SK-N-SH treated with all-trans-retinoic acid at 6 μM for 48 hours (cell line): ENCODE data around the gene TCAP.

ENCODE experiments used
- ATAC-seq: fragments of 200-7000 bp; cut with Tn5 transposase; 3 replicates; pipeline ENCODE4 v1.9.1; 2020; ENCODE audit warnings: mild to moderate bottlenecking, moderate library complexity
- ARNTL ChIP-seq: fragments of 450-650 bp; formaldehyde crosslinking; IDR thresholded peaks from 2 replicates; pipeline ENCODE4 v1.5.0; 2020; ENCODE audit warnings: low read depth, mild to moderate bottlenecking, moderate library complexity, borderline replicate concordance
- BACH2 ChIP-seq: fragments of 250-450 bp; sonication (Bioruptor Pico); IDR thresholded peaks from 2 replicates; pipeline ENCODE4 v1.9.0; 2021; ENCODE audit warnings: mild to moderate bottlenecking, borderline replicate concordance
- CREB5 ChIP-seq: fragments of 250-450 bp; sonication (Bioruptor Pico); IDR thresholded peaks from 2 replicates; pipeline ENCODE4 v1.5.1; 2020; ENCODE audit warnings: low read depth, mild to moderate bottlenecking, moderate library complexity
- CSDC2 ChIP-seq: fragments of 250-450 bp; sonication (Bioruptor Pico); IDR thresholded peaks from 2 replicates; pipeline ENCODE4 v1.5.0; 2020; ENCODE audit warnings: mild to moderate bottlenecking, moderate library complexity
- ESRRG ChIP-seq: fragments of 250-450 bp; sonication (Bioruptor Pico); IDR thresholded peaks from 2 replicates; pipeline ENCODE4 v1.6.1; 2021; ENCODE audit warnings: mild to moderate bottlenecking
- GLIS3 ChIP-seq: fragments of 250-450 bp; sonication (Bioruptor Pico); IDR thresholded peaks from 2 replicates; pipeline ENCODE4 v1.5.0; 2020; ENCODE audit warnings: mild to moderate bottlenecking, moderate library complexity
- ISL1 ChIP-seq: fragments of 250-450 bp; sonication (Bioruptor Pico); IDR thresholded peaks from 2 replicates; pipeline ENCODE4 v2.1.2; 2022; ENCODE audit warnings: mild to moderate bottlenecking, moderate library complexity
- OSR1 ChIP-seq: fragments of 250-450 bp; sonication (Bioruptor Pico); IDR thresholded peaks from 2 replicates; pipeline ENCODE4 v1.8.0; 2022; ENCODE audit warnings: moderate library complexity, mild to moderate bottlenecking, inconsistent platforms
- PPARA ChIP-seq: fragments of 250-450 bp; sonication (Bioruptor Pico); IDR thresholded peaks from 2 replicates; pipeline ENCODE4 v1.5.0; 2020; ENCODE audit warnings: mild to moderate bottlenecking, borderline replicate concordance
- RARB ChIP-seq: fragments of 250-450 bp; sonication (Bioruptor Pico); IDR thresholded peaks from 2 replicates; pipeline ENCODE4 v1.8.0; 2021; ENCODE audit warnings: mild to moderate bottlenecking, moderate library complexity
- SNAI2 ChIP-seq: fragments of 250-450 bp; sonication (Bioruptor Pico); IDR thresholded peaks from 2 replicates; pipeline ENCODE4 v1.5.0; 2020; ENCODE audit warnings: mild to moderate bottlenecking, moderate library complexity
- TCF4 ChIP-seq: fragments of 250-450 bp; sonication (Bioruptor Pico); IDR thresholded peaks from 2 replicates; pipeline ENCODE4 v1.8.0; 2021; ENCODE audit warnings: mild to moderate bottlenecking, moderate library complexity, borderline replicate concordance
- TOX ChIP-seq: fragments of 250-450 bp; sonication (Bioruptor Pico); IDR thresholded peaks from 2 replicates; pipeline ENCODE4 v1.8.0; 2021; ENCODE audit warnings: mild to moderate bottlenecking, moderate library complexity, borderline replicate concordance
- TSHZ2 ChIP-seq: fragments of 250-450 bp; sonication (Bioruptor Pico); IDR thresholded peaks from 2 replicates; pipeline ENCODE4 v1.5.0; 2020; ENCODE audit warnings: mild to moderate bottlenecking, moderate library complexity
- ZC3H10 ChIP-seq: fragments of 250-450 bp; sonication (Bioruptor Pico); IDR thresholded peaks from 2 replicates; pipeline ENCODE4 v1.5.1; 2021; ENCODE audit warnings: mild to moderate bottlenecking, moderate library complexity
- ZFP3 ChIP-seq: fragments of 250-450 bp; sonication (Bioruptor Pico); IDR thresholded peaks from 2 replicates; pipeline ENCODE4 v1.5.0; 2020; ENCODE audit warnings: mild to moderate bottlenecking, moderate library complexity
- ZNF565 ChIP-seq: fragments of 450-650 bp; formaldehyde crosslinking; conservative IDR thresholded peaks from 2 replicates; pipeline ENCODE4 v1.5.0; 2020; ENCODE audit warnings: low read depth, mild to moderate bottlenecking, moderate library complexity
- ZNF70 ChIP-seq: fragments of 450-650 bp; formaldehyde crosslinking; IDR thresholded peaks from 2 replicates; pipeline ENCODE4 v1.5.0; 2020; ENCODE audit warnings: mild to moderate bottlenecking, moderate library complexity
- TF ChIP-seq, protein P1 (sequence below): fragments of 250-450 bp; sonication (Bioruptor Pico); IDR thresholded peaks from 2 replicates; pipeline ENCODE4 v1.5.1; 2021; ENCODE audit warnings: mild to moderate bottlenecking, moderate library complexity
- TF ChIP-seq, protein P2 (sequence below): fragments of 250-450 bp; sonication (Bioruptor Pico); IDR thresholded peaks from 2 replicates; pipeline ENCODE4 v1.8.0; 2021; ENCODE audit warnings: low read depth, mild to moderate bottlenecking, moderate library complexity, borderline replicate concordance

The TCAP gene

GRCh38 chr17:39678340-39679116 is 13.4 kb downstream of the TCAP start:
- TF ChIP-seq ZNF565 (CRISPR knock-in tag) (no peak), CSDC2 (CRISPR knock-in tag) (no peak), GLIS3 (no peak), BACH2 (CRISPR knock-in tag) (no peak), PPARA (CRISPR knock-in tag) (no peak), ISL1 (no peak), TOX (CRISPR knock-in tag) (no peak), ESRRG (CRISPR knock-in tag) (no peak), RARB (CRISPR knock-in tag) (no peak), ZFP3 (CRISPR knock-in tag) (no peak), ZNF70 (CRISPR knock-in tag) (no peak), SNAI2 (CRISPR knock-in tag) (no peak), OSR1 (CRISPR knock-in tag) (no peak), CREB5 (CRISPR knock-in tag) (no peak)
- TF ChIP-seq, protein P1, sequence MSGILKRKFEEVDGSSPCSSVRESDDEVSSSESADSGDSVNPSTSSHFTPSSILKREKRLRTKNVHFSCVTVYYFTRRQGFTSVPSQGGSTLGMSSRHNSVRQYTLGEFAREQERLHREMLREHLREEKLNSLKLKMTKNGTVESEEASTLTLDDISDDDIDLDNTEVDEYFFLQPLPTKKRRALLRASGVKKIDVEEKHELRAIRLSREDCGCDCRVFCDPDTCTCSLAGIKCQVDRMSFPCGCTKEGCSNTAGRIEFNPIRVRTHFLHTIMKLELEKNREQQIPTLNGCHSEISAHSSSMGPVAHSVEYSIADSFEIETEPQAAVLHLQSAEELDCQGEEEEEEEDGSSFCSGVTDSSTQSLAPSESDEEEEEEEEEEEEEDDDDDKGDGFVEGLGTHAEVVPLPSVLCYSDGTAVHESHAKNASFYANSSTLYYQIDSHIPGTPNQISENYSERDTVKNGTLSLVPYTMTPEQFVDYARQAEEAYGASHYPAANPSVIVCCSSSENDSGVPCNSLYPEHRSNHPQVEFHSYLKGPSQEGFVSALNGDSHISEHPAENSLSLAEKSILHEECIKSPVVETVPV (CRISPR knock-in tag) = no peak
- TF ChIP-seq, protein P2, sequence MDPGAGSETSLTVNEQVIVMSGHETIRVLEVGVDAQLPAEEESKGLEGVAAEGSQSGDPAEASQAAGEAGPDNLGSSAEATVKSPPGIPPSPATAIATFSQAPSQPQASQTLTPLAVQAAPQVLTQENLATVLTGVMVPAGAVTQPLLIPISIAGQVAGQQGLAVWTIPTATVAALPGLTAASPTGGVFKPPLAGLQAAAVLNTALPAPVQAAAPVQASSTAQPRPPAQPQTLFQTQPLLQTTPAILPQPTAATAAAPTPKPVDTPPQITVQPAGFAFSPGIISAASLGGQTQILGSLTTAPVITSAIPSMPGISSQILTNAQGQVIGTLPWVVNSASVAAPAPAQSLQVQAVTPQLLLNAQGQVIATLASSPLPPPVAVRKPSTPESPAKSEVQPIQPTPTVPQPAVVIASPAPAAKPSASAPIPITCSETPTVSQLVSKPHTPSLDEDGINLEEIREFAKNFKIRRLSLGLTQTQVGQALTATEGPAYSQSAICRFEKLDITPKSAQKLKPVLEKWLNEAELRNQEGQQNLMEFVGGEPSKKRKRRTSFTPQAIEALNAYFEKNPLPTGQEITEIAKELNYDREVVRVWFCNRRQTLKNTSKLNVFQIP (CRISPR knock-in tag) = no peak
- ATAC-seq = no peak

GRCh38 chr17:39679521-39680192 is 14.5 kb downstream of the TCAP start:
- no peak for ATAC-seq
- TF ChIP-seq TOX (CRISPR knock-in tag) = no peak
- TF ChIP-seq PPARA (CRISPR knock-in tag) = no peak
- TF ChIP-seq ARNTL = no peak
- no peak for TF ChIP-seq ESRRG (CRISPR knock-in tag)
- TF ChIP-seq SNAI2 (CRISPR knock-in tag) = no peak
- TF ChIP-seq TSHZ2 = no peak
- no peak for TF ChIP-seq CSDC2 (CRISPR knock-in tag)
- no peak for TF ChIP-seq ZC3H10 (CRISPR knock-in tag)
- TF ChIP-seq, protein P2 (CRISPR knock-in tag) = no peak
- TF ChIP-seq ZFP3 (CRISPR knock-in tag) = no peak
- TF ChIP-seq, protein P1 (CRISPR knock-in tag) = no peak
- TF ChIP-seq CREB5 (CRISPR knock-in tag) = no peak
- TF ChIP-seq TCF4 = no peak
